LoVo (cell line): Measurements from ENCODE around the gene METTL9.
"Not testable (repeated sequence)": the region's sequence is repeated elsewhere in the genome, so short reads cannot be mapped to it uniquely, and the experiment has no call there.

Experiments
- DNase-seq: peaks from one replicate; pipeline ENCODE4 v3.0.0-alpha.2; 2016; ENCODE audit warnings: low spot score

Gene METTL9

DNA sequence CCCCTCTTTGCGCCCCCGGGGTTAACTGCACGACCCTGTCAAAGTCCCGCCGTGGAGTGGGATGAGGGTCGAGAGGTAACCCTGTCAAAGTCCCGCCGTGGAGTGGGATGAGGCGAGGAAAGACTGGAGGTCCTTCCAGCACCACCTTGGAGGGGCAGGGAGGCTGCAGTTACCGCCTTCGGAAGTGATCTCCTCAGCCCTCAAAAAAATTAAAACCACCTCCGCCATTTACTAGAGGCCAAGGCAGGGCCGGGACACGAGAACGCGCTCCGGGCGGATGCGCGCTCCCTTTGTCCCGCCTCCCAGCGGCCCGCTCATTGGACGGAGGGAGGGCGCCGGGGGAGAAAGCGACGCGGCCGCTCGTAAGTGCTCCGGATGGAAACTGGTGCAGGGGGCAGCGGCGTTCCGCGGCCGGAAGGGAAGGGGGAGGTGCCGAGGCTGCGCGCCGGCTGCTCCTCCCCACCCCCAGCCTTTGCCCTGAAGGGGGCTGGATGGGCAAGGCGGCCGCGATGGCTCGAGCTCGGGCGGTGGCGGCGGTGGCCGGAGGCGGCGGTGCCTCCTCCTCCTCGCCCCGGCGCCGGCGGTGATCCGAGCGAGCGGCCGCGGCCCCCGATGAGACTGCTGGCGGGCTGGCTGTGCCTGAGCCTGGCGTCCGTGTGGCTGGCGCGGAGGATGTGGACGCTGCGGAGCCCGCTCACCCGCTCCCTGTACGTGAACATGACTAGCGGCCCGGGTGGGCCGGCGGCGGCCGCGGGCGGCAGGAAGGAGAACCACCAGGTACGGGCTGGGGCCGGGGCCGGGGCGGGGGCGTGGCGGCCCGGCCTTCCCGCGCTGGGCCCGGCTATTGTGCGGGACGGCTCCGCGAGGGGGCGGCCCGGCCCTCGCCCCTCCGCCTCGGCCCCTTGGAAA is at the start of gene METTL9:
Gene METTL9 (plus strand): TSS at position 456 of the 909 bp plus-strand sequence. CDS start 157 bp downstream, at position 613.
- DNase-seq: peak; percentile 92

DNA sequence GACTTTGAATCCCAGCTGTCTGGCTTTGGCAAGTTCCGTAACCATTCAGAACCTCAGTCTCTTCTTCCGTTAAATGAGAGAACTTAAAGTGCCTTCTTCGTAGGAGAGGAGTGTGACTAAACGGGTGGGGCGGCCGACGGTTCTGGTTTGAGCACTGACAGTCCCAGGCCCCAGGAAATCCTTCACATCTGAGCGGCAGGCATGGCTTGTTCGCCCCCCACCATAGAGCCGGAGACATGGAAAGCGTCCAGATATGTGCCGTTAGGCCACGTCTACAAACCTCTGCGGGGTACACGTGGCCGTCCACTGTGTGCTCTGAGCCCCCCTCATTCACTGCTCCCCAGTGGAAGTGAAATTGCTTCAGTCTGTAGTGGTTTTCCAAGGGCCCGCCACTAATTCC is 49.4 kb upstream of the METTL9 start:
- DNase-seq: not testable (repeated sequence)

DNA sequence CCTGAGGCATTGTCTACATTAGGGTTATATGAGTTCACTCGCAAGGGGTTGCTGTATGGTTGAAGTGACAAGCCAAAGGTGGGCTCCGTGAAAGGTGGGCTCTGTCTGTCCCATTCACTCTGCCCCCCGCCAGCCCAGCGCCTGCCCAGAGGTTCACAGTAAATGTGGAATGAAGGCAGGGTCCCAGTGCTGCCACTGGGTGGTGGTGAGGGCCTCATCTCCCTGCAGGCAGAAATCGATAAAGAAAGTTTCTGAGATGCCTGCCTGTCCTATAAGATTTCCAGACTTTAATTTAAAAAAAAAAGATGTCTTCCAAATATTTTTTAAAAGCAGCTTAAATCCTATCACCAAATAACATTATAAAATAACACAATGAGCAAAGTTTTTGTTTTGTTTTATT is 48.9 kb upstream of the METTL9 start:
- not testable (repeated sequence) for DNase-seq

DNA sequence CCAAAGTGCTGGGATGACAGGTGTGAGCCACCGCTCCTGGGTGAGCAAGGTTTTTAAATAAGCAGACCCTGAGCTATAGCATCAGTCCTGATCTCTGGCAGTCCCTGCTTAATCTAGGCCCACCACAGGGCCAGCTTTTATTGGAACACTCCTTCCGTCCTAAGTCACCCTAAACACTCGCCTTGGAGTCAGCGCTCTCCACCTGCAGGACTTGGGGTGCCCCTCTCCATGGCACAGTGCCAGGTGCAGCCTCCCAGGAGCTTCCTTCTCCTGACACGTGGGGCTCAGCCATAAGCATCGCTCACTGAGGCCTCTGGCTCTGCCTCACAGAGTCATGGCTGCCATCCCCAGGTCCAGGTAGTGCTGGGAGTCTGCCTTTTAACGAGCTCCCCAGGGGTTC is 48.3 kb upstream of the METTL9 start:
- not testable (repeated sequence) for DNase-seq

DNA sequence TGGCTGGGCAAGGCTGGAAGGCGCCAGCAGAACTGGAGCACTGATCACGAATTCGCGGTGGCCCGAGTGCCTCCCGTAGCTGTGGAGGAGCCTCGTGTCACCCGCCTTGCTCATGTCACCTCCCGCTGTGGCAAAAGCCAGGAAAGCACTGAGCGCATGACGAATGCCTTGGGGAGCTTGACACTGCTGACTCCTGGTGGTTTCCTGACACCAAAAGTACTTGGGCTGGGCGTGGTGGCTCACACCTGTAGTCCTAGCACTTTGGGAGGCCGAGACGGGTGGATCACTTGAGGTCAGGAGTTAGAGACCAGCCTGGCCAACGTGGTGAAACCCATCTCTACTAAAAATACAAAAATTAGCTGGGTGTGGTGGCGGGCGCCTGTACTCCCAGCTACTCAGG is 47.8 kb upstream of the METTL9 start:
- DNase-seq: not testable (repeated sequence)

DNA sequence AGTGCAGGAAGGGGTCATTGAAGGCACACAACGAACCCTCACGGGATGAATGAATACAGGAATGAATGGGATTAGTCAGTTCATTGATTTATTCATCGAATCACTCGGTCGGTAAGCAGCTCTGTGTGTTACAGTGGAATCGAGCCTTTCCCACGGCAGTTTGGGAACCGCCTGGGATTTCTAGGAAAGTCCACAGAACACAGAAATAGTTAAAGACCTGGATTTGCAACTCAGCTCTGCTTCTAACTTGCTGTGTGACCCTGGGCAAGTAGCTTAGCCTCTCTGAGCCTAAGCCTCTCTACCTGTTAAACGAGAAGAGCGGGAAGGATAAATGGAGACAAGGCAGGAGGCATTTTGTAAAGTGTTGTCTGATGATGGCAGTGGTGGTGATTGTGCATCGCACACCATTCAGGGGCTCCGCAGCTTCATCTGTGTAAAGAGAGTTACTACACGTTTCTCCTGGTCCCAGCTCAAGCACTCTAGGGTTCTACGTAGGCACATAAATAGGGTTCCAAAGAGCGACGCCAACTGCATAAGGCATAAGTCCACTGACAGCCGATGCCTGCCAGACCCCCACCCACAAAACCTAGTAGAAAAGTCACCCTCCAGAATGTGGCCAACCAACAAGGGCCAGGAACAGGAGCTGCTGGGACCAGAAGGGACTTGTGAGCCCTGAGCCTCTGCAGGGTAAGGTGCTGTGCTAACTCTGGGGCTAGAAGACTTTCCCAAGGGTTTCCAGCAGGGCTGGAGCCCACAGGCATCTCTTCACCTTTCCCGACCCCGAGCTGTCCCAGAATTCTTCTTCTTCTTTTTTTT is 45.7 kb upstream of the METTL9 start:
- DNase-seq: not testable (repeated sequence)

DNA sequence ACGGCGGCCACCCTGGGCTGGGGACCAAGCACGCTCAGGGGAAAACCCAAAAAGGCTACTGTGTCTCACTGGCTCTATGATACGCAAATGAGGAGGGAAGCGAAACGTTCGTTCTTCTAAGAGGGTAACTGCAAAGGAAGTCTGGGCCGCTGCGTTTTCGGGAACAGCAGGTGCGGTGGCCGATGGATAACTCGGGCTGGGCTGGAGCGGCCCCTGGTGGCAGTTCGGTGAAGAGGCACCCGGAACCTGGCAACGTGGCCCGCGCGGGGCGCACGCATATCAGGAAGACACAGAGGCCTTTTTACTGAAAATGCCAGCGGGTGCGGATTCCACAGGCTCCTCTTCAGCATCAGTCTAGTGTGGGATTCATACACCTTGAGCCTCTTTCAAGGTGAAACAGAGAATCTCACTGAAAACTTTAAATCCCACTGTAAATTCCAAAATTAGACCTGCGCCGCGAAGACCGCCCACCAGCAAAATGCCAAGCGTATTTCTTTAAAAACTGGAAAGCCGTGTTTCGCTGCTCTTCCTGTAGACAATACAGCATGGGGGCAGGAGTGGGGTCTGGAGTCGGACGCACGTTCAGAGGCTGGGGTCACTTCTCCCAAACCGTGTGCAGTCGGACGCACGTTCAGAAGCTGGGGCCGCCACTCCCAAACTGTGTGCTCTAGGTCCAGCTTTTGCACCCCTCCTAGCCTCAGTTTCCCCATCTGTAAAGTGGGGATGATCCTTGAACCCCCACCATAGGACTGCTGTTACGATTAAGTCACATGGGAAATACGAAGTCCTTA is 44.4 kb upstream of the METTL9 start:
- peak; percentile 92 for DNase-seq

DNA sequence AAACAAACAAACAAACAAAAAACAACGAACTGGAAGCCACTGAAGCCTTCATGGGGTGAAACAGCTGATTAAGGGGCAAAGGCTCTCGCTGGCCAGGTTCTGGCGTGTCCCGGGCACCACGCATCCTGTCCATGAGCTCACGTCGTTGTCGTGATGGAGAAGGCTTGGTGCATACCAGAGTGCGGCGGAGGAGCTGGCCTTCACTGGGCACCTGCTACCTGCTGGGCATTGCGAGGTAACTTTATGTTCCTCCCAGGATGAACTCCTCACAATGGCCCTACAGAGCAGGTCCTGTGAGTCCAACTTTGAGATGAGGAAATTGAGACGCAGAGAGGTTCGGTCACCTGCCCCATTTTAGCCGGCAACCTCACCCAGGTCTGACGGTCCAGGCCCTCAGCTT is 43.8 kb upstream of the METTL9 start:
- not testable (repeated sequence) for DNase-seq

DNA sequence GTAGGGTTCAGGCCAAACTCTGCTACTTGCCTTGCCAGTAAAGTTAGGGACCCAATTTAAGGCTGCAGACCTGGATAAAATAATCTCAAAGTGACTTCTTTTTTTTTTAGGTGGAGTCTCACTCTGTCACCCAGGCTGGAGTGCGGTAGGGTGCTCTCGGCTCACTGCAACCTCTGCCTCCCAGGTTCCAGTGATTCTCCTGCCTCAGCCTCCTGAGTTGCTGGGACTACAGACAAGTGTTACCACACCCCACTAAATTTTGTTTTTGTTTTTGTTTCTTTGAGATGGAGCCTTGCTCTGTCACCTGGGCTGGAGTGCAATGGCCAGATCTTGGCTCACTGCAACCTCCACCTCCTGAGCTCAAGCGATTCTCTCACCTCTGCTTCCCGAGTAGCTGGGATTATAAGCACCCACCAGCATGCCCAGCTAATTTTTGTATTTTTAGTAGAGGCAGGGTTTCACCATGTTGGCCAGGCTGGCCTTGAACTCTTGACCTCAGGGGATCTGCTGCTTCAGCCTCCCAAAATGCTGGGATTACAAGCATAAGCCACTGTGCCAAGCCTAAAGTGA is 43.3 kb upstream of the METTL9 start:
- not testable (repeated sequence) for DNase-seq

DNA sequence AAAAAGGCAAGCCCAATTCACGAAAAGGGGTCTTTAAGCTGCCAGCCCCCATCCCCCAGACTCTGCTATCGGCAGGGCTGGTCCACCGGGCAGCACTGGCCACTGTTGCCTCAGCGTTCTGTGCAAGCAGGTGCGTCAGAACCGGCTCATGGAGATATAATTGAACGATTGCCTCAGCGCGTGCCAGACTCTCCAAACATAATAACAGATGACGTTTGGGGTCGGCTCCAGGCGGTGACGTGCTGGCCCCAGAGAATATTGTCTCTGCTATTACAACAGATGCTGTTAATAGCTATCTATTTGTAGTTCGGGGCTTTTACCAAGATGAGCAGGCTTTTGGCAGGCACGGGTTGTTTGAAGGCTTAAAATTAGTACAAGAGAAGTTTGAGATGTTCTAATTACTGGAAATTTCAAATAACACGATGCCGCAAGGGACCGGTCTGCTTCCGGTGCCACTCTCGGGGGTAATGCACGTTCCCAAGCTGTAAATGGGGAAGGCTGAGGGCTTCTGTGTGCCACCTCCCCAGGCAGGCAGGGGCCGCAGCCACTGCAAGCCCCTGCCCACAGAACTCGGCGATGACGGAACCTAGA is 42.6 kb upstream of the METTL9 start:
- DNase-seq: not testable (repeated sequence)

DNA sequence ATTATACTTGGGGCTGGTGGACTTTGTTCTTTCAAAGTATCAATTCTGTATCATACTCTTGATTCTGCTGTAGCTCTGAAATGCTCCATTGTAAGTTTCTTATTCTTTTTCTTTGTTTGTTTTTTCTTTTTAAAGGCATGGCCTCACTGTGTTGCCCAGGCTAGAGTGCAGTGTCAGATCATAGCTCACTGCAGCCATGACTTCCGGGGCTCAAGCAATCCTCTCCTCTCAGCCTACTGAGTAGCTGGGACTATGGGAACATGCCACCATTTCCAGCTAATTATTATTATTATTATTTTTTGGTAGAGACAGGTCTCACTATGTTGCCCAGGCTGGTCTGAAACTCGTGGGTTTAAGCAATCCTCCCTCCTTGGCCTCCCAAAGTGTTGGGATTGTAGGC is 38.9 kb upstream of the METTL9 start:
- no peak for DNase-seq

DNA sequence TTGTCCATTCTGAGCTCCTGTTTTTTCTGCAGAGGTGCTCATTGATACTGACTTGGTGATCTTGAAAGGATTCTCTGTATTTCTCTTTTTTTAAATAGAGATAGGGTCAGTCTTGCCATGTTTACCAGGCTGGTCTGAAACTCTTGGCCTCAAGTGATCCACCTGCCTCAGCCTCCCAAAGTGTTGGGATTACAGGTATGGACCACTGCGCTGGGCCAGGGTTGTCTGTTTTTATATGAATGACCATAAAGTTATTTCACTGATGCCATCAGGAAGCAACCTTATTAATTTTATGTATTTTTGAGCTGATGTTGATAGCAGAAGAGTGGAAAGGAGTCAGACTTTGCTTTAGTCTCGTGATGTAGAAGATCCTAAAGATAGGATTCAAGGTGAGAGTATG is 35.7 kb upstream of the METTL9 start:
- DNase-seq: no peak

DNA sequence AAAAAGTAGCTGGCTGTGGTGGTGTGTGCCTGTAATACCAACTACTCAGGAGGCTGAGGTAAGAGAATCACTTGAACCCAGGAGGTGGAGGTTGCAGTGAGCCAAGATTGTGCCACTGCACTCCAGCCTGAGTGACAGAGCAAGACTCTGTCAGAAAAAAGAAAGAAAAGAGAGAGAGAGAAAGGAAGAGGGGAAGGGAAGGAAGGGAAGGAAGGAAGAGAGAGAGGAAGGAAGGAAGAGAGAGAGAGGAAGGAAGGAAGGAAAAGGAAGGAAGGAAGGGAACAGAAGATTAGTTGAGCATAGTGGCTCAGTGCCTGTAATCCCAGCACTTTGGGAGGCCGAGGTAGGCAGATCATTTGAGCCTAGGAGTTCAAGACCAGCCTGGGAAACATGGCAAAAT is 35.0 kb upstream of the METTL9 start:
- DNase-seq: not testable (repeated sequence)

DNA sequence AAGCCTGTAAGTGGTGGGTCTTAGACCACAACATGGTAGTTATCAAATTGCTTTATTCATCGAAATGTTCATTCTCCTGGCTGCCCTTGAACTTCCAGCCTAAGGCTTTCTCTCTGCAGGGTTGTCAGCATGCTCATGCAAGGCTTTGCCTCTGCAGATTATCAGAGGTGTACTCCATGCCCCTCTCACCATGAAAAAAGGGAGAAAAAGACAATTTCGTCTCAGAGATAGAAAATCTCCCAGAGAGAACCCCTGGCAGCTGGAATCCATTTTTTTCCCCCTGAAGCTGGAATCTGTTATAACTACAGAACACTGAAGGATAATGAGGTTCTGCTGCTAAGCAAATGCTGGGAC is 33.9 kb upstream of the METTL9 start:
- DNase-seq: no peak

DNA sequence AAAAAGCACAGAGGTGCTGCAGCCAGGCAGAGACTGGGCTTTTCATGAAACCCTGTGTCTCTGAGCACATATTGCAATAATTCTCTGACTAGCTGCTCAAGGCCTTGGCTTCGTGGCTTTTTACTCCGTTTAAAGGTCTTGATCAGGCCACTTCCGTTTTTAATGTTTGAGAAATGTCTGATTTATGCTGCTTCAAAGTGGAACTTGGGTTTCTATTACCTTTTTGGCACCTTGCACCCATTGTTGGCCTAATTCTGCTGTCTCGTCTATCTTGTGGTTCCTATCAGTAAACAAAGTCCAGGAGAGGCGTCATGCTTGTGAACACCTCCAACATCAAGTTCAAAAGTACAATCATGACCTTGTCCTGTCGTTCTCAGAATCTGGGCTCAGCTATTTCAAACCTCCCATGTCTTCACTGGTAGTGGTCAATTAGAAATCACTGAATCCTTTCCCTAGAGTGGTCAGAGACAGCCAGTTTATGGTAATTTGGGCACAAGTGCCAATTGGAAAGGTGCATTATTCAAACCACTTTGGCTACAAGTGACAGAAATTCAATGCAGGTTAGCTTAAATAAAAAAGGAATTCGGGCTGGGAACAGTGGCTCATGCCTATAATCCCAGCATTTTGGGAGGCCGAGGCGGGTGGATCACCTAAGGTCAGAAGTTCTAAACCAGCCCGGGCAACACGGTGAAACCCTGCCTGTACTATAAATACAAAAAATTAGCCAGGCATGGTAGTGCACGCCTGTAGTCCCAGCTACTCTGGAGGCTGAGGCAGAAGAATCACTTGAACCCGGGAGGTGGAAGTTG is 33.3 kb upstream of the METTL9 start:
- no peak for DNase-seq

DNA sequence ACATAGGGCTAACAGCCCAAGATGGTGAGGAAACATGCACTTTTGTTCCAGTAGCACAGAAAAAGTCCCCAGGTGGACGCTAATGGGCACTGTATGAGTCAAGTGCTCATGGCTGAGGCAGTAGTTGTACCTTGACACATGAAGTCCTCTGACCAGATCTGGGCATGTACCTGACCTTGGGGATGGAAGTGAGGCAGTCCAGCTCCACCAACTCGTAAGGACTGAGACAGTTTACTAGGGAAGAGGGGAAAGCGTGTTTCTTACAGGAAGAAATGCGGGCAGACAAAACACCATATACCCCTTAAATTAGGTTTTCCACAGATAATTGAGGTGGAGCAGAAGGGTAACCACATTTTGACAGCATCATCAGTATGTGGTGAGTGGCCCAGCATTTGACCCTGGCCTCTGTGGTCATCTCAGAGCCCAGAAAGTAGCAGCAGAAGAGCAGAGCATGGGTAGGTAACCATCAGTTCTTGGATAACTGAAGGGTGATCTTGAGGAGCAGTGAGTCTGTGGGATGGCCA is 32.4 kb upstream of the METTL9 start:
- no peak for DNase-seq

DNA sequence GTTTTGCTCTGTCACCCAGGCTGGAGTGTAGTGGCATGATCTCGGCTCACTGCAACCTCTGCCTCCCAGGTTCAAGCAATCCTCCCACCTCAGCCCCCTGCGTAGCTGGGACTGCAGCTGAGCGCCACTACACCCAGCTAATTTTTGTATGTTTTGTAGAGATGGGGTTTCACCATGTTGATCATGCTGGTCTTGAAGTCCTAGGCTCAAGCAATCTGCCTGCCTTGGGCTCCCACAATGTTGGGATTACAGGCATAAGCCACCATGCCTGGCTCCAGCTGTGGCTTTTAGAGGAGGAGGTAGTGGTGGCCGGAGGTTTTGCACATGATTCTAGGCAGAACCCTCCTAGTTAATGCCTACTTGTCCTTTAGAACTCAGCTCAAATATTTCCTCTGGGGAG is 31.9 kb upstream of the METTL9 start:
- not testable (repeated sequence) for DNase-seq

DNA sequence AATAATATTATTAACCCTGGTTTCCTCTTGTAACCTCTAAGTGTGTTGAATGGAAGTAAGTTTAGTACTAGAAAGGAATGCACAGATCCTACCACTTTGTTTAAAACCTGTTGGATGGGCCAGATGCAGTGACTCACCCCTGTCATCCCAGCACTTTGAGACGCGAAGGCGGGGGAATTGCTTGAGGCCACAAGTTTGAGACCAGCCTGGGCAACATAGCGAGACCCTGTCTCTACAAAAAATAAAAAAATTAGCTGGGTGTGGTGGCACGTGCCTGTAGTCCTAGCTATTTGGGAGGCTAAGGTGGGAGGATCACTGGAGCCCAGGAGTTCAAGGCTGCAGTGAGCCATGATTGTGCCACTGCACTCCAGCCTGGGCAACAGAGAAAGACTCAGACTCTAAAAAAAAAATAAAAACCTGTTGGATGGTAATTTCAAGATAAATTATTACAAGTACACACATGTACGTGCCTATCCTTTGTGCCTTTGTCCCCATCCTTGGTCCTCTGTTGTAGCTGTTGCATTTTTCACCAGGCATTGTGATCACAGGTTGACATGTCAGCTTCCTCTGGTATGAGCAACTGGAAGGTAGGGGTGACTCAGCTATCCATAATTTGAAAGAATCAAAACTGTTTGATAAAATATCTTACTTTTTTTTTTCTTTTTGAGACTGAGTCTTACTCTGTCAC is 30.7 kb upstream of the METTL9 start:
- no peak for DNase-seq

DNA sequence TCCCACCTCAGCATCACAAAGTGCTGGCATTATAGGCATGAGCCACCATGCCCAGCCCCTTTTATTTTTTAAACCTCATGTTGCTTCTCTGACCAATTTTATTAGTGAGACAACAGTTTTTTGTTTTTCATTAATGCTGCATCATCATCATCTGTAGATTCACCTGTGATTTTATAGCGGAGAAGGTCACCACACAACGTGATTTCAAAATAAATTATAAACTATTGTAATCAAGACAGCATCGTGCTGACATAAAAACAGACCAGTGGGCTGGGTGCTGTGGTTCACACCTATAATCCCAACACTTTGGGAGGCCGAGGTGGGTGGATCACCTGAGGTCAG is 28.7 kb upstream of the METTL9 start:
- no peak for DNase-seq

DNA sequence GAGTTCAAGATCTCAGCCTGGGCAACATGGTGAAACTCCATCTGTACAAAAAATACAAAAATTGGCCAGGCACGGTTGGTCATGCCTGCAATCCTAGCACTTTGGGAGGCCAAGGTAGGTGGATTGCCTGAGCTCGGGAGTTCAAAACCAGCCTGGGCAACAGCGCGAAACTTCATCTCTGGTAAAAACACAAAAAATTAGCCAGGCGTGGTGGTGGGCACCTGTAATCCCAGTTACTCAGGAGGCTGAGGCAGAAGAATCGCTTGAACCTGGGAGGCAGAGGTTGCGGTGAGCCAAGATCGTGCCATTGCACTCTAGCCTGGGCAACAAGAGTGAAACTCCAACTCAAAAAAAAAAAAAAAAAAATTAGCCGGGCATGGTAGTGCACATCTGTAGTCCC is 25.9 kb upstream of the METTL9 start:
- not testable (repeated sequence) for DNase-seq
